ENCODE data around the gene ZNF827.

- TF ChIP-seq CTCF (tag by site-specific recombination; IDR thresholded peaks at IDR 0.05) (no peak), ZNF37A (tag by site-specific recombination; IDR thresholded peaks at IDR 0.05) (no peak), ZNF391 (tag by site-specific recombination; IDR thresholded peaks at IDR 0.05; ENCODE audit: borderline replicate concordance, low read depth) (no peak), SALL2 (tag by site-specific recombination; IDR thresholded peaks at IDR 0.05; ENCODE audit: borderline replicate concordance) (no peak), ZNF785 (tag by site-specific recombination; IDR thresholded peaks at IDR 0.05) (no peak), TRIM28 (IDR thresholded peaks at IDR 0.05; ENCODE audit: borderline replicate concordance, low read length) (no peak), ZNF121 (tag by site-specific recombination; IDR thresholded peaks at IDR 0.05) (no peak), ZNF558 (tag by site-specific recombination; IDR thresholded peaks at IDR 0.05) (no peak), OVOL3 (tag by site-specific recombination; IDR thresholded peaks at IDR 0.05) (no peak), ZNF140 (tag by site-specific recombination; IDR thresholded peaks at IDR 0.05) (no peak), ZNF639 (tag by site-specific recombination; IDR thresholded peaks at IDR 0.05) (no peak), KLF16 (tag by site-specific recombination; IDR thresholded peaks at IDR 0.05) (no peak)
These were observed 164.2 kb downstream of the ZNF827 start for GRCh38 chr4:145774473-145774872.

Data from HEK293 (cell line).